Measurements from ENCODE around the gene CNOT10. TPM values are rescaled to one million over a fixed set of nuclear protein-coding genes. Genes with fewer than 3 reads are reported as not detected.

Gene CNOT10
- polyA plus RNA-seq, 1 donor (not counting 4 experiments of a cell fraction or from before 2014, with no cell fraction given), result 24.2 TPM

GRCh38 chr3:32751377-32751776, 66.4 kb downstream of the CNOT10 start:
- H4K20me1 ChIP-seq (ENCODE audit: control insufficient read depth, extremely low read depth, insufficient read depth, low read length), result no peaks in the 10 kb centered on the region
- DNase-seq (ENCODE audit: low read depth, low spot score), result no peak
- H3K27ac ChIP-seq (ENCODE audit: control insufficient read depth, insufficient read depth, low read length), result no peak overlapping the region
- H3K9me1 ChIP-seq (ENCODE audit: control insufficient read depth, extremely low read depth, insufficient read depth, low read length), result no peaks in the 10 kb centered on the region
- no peaks in the 10 kb centered on the region for H3K9me3 ChIP-seq (ENCODE audit: control insufficient read depth, low read depth, low read length)
- H3K4me3 ChIP-seq (ENCODE audit: control insufficient read depth in 2 of 3, extremely low read depth in 1 of 3, insufficient read depth in 2 of 3, low read depth in 1 of 3, low read length in 3 of 3), result no peak overlapping the region
- no peaks in the 10 kb centered on the region for H3K4me1 ChIP-seq (ENCODE audit: control insufficient read depth, extremely low read depth, insufficient read depth, low read length)
- H3K79me2 ChIP-seq (ENCODE audit: control insufficient read depth, insufficient read depth, low read length), result no peaks in the 10 kb centered on the region
- FAIRE-seq, result no peak
- TF ChIP-seq CTCF (optimal IDR thresholded peaks at IDR 0.05 in 1 of 3, IDR thresholded peaks at IDR 0.05 in 1 of 3, conservative IDR thresholded peaks at IDR 0.05 in 1 of 3; ENCODE audit: extremely low read depth in 1 of 3, insufficient read depth in 2 of 3, low read length in 3 of 3) (no peak), EZH2 (IDR thresholded peaks at IDR 0.05; ENCODE audit: low read length) (no peak)
- H2AFZ ChIP-seq (ENCODE audit: control insufficient read depth, low read length), result no peak overlapping the region
- peaks cover 4% of the 10 kb centered on the region in 2 experiments for H3K36me3 ChIP-seq (ENCODE audit: control insufficient read depth in 2 of 2, extremely low read depth in 1 of 2, insufficient read depth in 2 of 2, low read length in 2 of 2)
- dilution Hi-C loops (cut with MboI; ENCODE audit: extremely low pct_ligation_motif_present, low sequenced_read_pairs), result no loop called here
- no peaks in the 10 kb centered on the region for H3K27me3 ChIP-seq (ENCODE audit: control insufficient read depth, extremely low read depth, insufficient read depth, low read length)
- no peak overlapping the region for H3K4me2 ChIP-seq (ENCODE audit: control insufficient read depth, extremely low read depth, insufficient read depth, low read depth, low read length)
- no peak overlapping the region for H3K9ac ChIP-seq (ENCODE audit: control insufficient read depth, extremely low read depth, insufficient read depth, low read length)

- H3K9me3 ChIP-seq (ENCODE audit: control insufficient read depth, low read depth, low read length), result no peaks in the 10 kb centered on the region
- H3K9me1 ChIP-seq (ENCODE audit: control insufficient read depth, extremely low read depth, insufficient read depth, low read length), result no peaks in the 10 kb centered on the region
- H3K4me3 ChIP-seq (ENCODE audit: control insufficient read depth in 2 of 3, extremely low read depth in 1 of 3, insufficient read depth in 2 of 3, low read depth in 1 of 3, low read length in 3 of 3), result no peak overlapping the region
- H3K4me1 ChIP-seq (ENCODE audit: control insufficient read depth, extremely low read depth, insufficient read depth, low read length), result no peaks in the 10 kb centered on the region
- no peak overlapping the region for H3K27ac ChIP-seq (ENCODE audit: control insufficient read depth, insufficient read depth, low read length)
- H4K20me1 ChIP-seq (ENCODE audit: control insufficient read depth, extremely low read depth, insufficient read depth, low read length), result no peaks in the 10 kb centered on the region
- no peaks in the 10 kb centered on the region for H3K79me2 ChIP-seq (ENCODE audit: control insufficient read depth, insufficient read depth, low read length)
- dilution Hi-C loops (cut with MboI; ENCODE audit: extremely low pct_ligation_motif_present, low sequenced_read_pairs), result no loop called here
- no peak for TF ChIP-seq CTCF (optimal IDR thresholded peaks at IDR 0.05 in 1 of 3, IDR thresholded peaks at IDR 0.05 in 1 of 3, conservative IDR thresholded peaks at IDR 0.05 in 1 of 3; ENCODE audit: extremely low read depth in 1 of 3, insufficient read depth in 2 of 3, low read length in 3 of 3)
- no peak for TF ChIP-seq EZH2 (IDR thresholded peaks at IDR 0.05; ENCODE audit: low read length)
- H3K4me2 ChIP-seq (ENCODE audit: control insufficient read depth, extremely low read depth, insufficient read depth, low read depth, low read length), result no peak overlapping the region
- no peak overlapping the region for H3K9ac ChIP-seq (ENCODE audit: control insufficient read depth, extremely low read depth, insufficient read depth, low read length)
- FAIRE-seq (no peak), DNase-seq (ENCODE audit: low read depth, low spot score) (no peak)
- H2AFZ ChIP-seq (ENCODE audit: control insufficient read depth, low read length), result no peak overlapping the region
- H3K27me3 ChIP-seq (ENCODE audit: control insufficient read depth, extremely low read depth, insufficient read depth, low read length), result no peaks in the 10 kb centered on the region
- peaks cover 4 to 6% of the 10 kb centered on the region in 2 experiments for H3K36me3 ChIP-seq (ENCODE audit: control insufficient read depth in 2 of 2, extremely low read depth in 1 of 2, insufficient read depth in 2 of 2, low read length in 2 of 2)
Observed at GRCh38 chr3:32755761-32756160, 70.8 kb downstream of the CNOT10 start.

All from keratinocyte (primary cell).